Natural killer cell (primary cell): ENCODE results near the gene GALNT17. TPM values are rescaled to one million over a fixed set of nuclear protein-coding genes. Genes with fewer than 3 reads are reported as not detected.

Source experiments
- ATAC-seq, 3 donors: fragments of 150-1000 bp in 2 of 3; fragments of 200-7000 bp in 1 of 3; cut with Tn5 transposase; 1 replicate in 1 of 3; 2 replicates in 2 of 3; pipeline ENCODE4 v1.10.0; 2021; ENCODE audit warnings: mild to moderate bottlenecking in 2 of 3, moderate library complexity in 2 of 3
- DNase-seq, 2 donors: peaks; one replicate each; pipeline versions ENCODE4 v3.0.0 to v3.0.0-alpha.2; 2013 to 2021; ENCODE audit warnings: mixed read lengths in 1 of 2
- H3K27ac ChIP-seq: one replicate; pipeline ENCODE4 v1.5.1; 2013; ENCODE audit warnings: mild to moderate bottlenecking, low read length
- H3K27me3 ChIP-seq: one replicate; pipeline ENCODE4 v1.6.1; 2013; ENCODE audit warnings: low read length; ENCODE audit not compliant: control insufficient read depth, insufficient read depth
- H3K36me3 ChIP-seq: one replicate; pipeline ENCODE4 v1.6.1; 2013; ENCODE audit warnings: low read length; ENCODE audit not compliant: control insufficient read depth, insufficient read depth
- H3K4me1 ChIP-seq: one replicate; pipeline ENCODE4 v1.6.1; 2013; ENCODE audit warnings: low read length; ENCODE audit not compliant: control insufficient read depth, insufficient read depth
- H3K4me3 ChIP-seq: one replicate; pipeline ENCODE4 v1.5.1; 2013; ENCODE audit warnings: low read length
- H3K9me3 ChIP-seq: one replicate; pipeline ENCODE4 v1.6.1; 2013; ENCODE audit warnings: low read length; ENCODE audit not compliant: control insufficient read depth, insufficient read depth
- H3K27ac Mint-ChIP-seq, 2 donors: one replicate each; pipeline ENCODE4 v1.8.0; 2022; ENCODE audit warnings: mild to moderate bottlenecking in 2 of 2, mixed read lengths in 2 of 2, moderate library complexity in 1 of 2
- H3K27me3 Mint-ChIP-seq, 2 donors: one replicate each; pipeline ENCODE4 v1.8.0; 2022; ENCODE audit warnings: low read depth in 2 of 2, mixed read lengths in 2 of 2
- H3K36me3 Mint-ChIP-seq: one replicate; pipeline ENCODE4 v1.8.0; 2022; ENCODE audit warnings: mixed read lengths
- H3K4me1 Mint-ChIP-seq, 2 donors: one replicate each; pipeline ENCODE4 v1.8.0; 2022; ENCODE audit warnings: mixed read lengths in 2 of 2
- H3K4me3 Mint-ChIP-seq: one replicate; pipeline ENCODE4 v1.8.0; 2022; ENCODE audit warnings: mild to moderate bottlenecking, moderate library complexity, mixed read lengths
- H3K9me3 Mint-ChIP-seq, 2 donors: one replicate each; pipeline ENCODE4 v1.8.0; 2022; ENCODE audit warnings: mixed read lengths in 2 of 2
- WGBS: methylation state at CpG from one replicate; pipeline ENCODE4 v1.1.7; 2013; ENCODE audit warnings: missing lambda C conversion rate; ENCODE audit not compliant: insufficient coverage; 5-methylcytosine and 5-hydroxymethylcytosine counted together
- intact Hi-C: fragments of 100-400 bp; cut with micrococcal nuclease; formaldehyde crosslinking; loops from one replicate; pipeline ENCODE4 v1.14.2; 2022
- total RNA-seq, 4 donors: library from RNA; stranded (reverse); fragments of 120-200 nt in 1 of 4; gene quantifications; one replicate each; pipeline versions ENCODE4 v1.2.3 to v1.2.4, GENCODE V29; 2013 to 2022
- TF ChIP-seq, protein P1 (sequence below): fragments of 200-600 bp; IDR thresholded peaks from one replicate; pipeline ENCODE4 v1.8.0; 2022; ENCODE audit warnings: antibody characterized with exemption

The GALNT17 gene
- total RNA-seq, 3 donors from 2014 or later (not counting 1 experiment from before 2014, with no cell fraction given) = not detected

DNA sequence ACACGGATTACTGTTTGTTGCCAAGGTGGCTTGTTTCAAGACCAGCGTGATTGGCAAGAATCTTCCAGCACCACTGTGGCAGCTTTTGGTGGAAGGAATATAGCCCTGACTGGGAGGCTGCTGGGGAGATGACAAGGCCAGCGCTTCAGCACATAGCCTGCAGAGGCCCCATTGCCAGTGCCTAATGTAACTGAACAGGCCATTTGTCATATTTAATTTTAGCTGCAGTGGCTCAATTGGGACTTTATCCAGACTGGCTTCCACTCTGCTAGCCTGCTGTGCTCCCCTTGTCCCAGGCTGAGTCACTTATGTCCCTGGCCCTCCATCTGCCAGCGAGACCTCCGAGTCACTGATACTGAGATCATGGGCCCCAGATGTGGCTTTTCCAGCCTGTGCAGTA, 483.1 kb downstream of the GALNT17 start:
- no peaks in the 10 kb centered on the region for H3K9me3 ChIP-seq
- H3K4me3 ChIP-seq = no peak overlapping the region
- ATAC-seq = no peak
- DNase-seq = no peak
- no peak overlapping the region for H3K27ac ChIP-seq
- H3K27me3 ChIP-seq = no peaks in the 10 kb centered on the region
- H3K27ac Mint-ChIP-seq = no peak overlapping the region
- H3K4me1 Mint-ChIP-seq = no peaks in the 10 kb centered on the region
- TF ChIP-seq, protein P1, sequence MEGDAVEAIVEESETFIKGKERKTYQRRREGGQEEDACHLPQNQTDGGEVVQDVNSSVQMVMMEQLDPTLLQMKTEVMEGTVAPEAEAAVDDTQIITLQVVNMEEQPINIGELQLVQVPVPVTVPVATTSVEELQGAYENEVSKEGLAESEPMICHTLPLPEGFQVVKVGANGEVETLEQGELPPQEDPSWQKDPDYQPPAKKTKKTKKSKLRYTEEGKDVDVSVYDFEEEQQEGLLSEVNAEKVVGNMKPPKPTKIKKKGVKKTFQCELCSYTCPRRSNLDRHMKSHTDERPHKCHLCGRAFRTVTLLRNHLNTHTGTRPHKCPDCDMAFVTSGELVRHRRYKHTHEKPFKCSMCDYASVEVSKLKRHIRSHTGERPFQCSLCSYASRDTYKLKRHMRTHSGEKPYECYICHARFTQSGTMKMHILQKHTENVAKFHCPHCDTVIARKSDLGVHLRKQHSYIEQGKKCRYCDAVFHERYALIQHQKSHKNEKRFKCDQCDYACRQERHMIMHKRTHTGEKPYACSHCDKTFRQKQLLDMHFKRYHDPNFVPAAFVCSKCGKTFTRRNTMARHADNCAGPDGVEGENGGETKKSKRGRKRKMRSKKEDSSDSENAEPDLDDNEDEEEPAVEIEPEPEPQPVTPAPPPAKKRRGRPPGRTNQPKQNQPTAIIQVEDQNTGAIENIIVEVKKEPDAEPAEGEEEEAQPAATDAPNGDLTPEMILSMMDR = no peak
- no peaks in the 10 kb centered on the region for H3K36me3 ChIP-seq
- WGBS = 74% methylated on average over 5 of the region's 5 CpGs
- peaks cover 6 to 12% of the 10 kb centered on the region in 2 donors for H3K9me3 Mint-ChIP-seq
- no peaks in the 10 kb centered on the region for H3K36me3 Mint-ChIP-seq
- H3K4me1 ChIP-seq = no peaks in the 10 kb centered on the region
- intact Hi-C loops = no loop called here
- H3K4me3 Mint-ChIP-seq = no peak overlapping the region
- no peaks in the 10 kb centered on the region for H3K27me3 Mint-ChIP-seq

DNA sequence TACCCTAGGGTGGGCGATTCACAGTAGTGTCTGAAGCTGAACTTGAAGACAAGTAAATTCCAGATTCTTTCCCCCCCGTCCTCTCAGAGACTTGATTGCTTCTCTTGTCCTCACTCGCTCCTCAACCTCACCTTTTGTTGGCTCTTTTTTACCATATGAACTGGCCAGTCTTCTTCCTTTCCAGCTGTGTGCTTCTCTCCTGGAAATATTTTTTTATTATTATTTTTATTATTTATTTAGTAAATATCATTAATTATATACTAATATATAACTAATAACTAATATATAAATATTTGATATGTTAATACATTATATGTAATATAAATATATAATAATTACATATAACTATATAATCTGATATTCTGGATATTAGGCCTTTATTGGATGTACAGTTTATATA, 484.3 kb downstream of the GALNT17 start:
- Histone ChIP-seq H3K27ac (no peak overlapping the region), H3K36me3 (no peaks in the 10 kb centered on the region), H3K9me3 (no peaks in the 10 kb centered on the region), H3K4me3 (no peak overlapping the region), H3K27me3 (no peaks in the 10 kb centered on the region), H3K4me1 (no peaks in the 10 kb centered on the region)
- TF ChIP-seq, protein P1 = no peak
- no peak for DNase-seq
- Mint-ChIP-seq H3K36me3 (no peaks in the 10 kb centered on the region), H3K27ac (no peak overlapping the region), H3K27me3 (no peaks in the 10 kb centered on the region), H3K4me3 (no peak overlapping the region), H3K4me1 (no peaks in the 10 kb centered on the region), H3K9me3 (peaks cover 5 to 14% of the 10 kb centered on the region in 2 donors)
- 92% methylated on average over 3 of the region's 3 CpGs for WGBS
- intact Hi-C loops = no loop called here
- ATAC-seq = no peak

DNA sequence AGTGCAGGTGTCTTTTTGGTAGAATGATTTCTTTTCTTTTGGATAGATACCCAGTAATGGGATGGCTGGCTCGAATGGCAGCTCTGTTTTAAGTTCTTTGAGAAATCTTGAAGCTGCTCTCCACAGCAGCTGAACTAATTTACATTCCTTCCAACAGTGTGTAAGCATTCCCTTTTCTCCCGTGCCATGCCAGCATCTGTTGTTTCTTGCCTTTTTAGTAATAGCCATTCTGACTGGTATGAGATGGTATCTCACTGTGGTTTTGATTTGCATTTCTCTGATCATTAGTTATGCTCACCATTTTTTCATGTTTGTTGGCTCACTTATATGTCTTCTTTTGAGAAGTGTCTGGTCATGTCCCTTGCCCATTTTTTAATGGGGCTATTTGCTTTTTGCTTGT, 486.3 kb downstream of the GALNT17 start:
- intact Hi-C loops = no loop called here
- Histone ChIP-seq H3K27me3 (no peaks in the 10 kb centered on the region), H3K27ac (no peak overlapping the region), H3K36me3 (no peaks in the 10 kb centered on the region), H3K9me3 (no peaks in the 10 kb centered on the region), H3K4me3 (no peak overlapping the region), H3K4me1 (no peaks in the 10 kb centered on the region)
- TF ChIP-seq, protein P1 = no peak
- H3K27ac Mint-ChIP-seq = no peak overlapping the region
- ATAC-seq = no peak
- WGBS = 73% methylated on average over 2 of the region's 2 CpGs
- peaks cover 2 to 15% of the 10 kb centered on the region in 2 donors for H3K9me3 Mint-ChIP-seq
- no peaks in the 10 kb centered on the region for H3K4me1 Mint-ChIP-seq
- no peaks in the 10 kb centered on the region for H3K36me3 Mint-ChIP-seq
- no peaks in the 10 kb centered on the region for H3K27me3 Mint-ChIP-seq
- H3K4me3 Mint-ChIP-seq = no peak overlapping the region
- DNase-seq = no peak

DNA sequence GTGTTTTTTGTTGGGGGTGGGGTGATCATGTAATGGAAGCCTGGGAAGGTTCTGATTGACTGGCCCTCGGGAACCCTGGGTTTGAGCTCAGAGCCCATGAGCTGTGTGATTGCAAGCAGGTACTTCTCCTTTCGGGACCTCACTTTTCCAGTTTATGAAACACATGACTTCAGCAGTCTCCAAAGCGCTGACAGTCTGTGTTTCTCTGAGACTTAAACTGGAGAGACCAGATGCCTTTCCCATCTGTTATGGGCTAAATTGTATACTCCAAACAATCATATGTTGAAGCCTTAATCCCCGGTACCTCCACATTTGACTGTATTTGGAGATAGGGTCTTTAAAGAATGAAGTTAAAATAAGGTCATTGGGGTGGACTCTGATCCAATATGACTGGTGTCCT, 493.6 kb downstream of the GALNT17 start:
- Mint-ChIP-seq H3K36me3 (no peaks in the 10 kb centered on the region), H3K4me1 (no peaks in the 10 kb centered on the region), H3K4me3 (no peak overlapping the region), H3K9me3 (peaks cover 4 to 22% of the 10 kb centered on the region in 2 donors), H3K27me3 (no peaks in the 10 kb centered on the region), H3K27ac (no peak overlapping the region)
- no peaks in the 10 kb centered on the region for H3K27me3 ChIP-seq
- ATAC-seq = no peak
- no peak for DNase-seq
- TF ChIP-seq, protein P1 = no peak
- intact Hi-C loops = no loop called here
- no peak overlapping the region for H3K27ac ChIP-seq
- H3K9me3 ChIP-seq = peaks cover 2% of the 10 kb centered on the region
- no peaks in the 10 kb centered on the region for H3K36me3 ChIP-seq
- 70% methylated on average over 3 of the region's 4 CpGs for WGBS
- no peak overlapping the region for H3K4me3 ChIP-seq
- H3K4me1 ChIP-seq = no peaks in the 10 kb centered on the region
